GM19239 (cell line): ENCODE results near the gene FECH.
"Not testable (repeated sequence)": the region's sequence is repeated elsewhere in the genome, so short reads cannot be mapped to it uniquely, and the experiment has no call there.

Experiments used
- DNase-seq: peaks from one replicate; pipeline ENCODE4 v3.0.0; 2011; ENCODE audit warnings: low spot score; ENCODE audit not compliant: insufficient read length
- FAIRE-seq: peaks from 2 replicates; lab custom pipeline; 2011; peaks lifted over from hg19 to GRCh38; lab: Jason Lieb, UNC

Gene FECH

GRCh38 chr18:57586251-57587049 is at the start of gene FECH:
Gene FECH (minus strand): TSS chr18:57586702. CDS start chr18:57586620, 82 bp downstream.
- FAIRE-seq (no peak), DNase-seq (peak; percentile 67)

- FAIRE-seq: peak; percentile 37
- DNase-seq: no peak
Observed at GRCh38 chr18:57635003-57635822, 48.7 kb upstream of the FECH start.

GRCh38 chr18:57631697-57632096 is 45.2 kb upstream of the FECH start:
- DNase-seq (no peak), FAIRE-seq (no peak)

GRCh38 chr18:57630754-57631595 is 44.5 kb upstream of the FECH start:
- DNase-seq (no peak), FAIRE-seq (peak; percentile 93)

- DNase-seq (peak; percentile 80), FAIRE-seq (peak; percentile 99)
Observed at GRCh38 chr18:57630002-57630753, 43.7 kb upstream of the FECH start.

- DNase-seq (no peak), FAIRE-seq (peak; percentile 33)
Observed at GRCh38 chr18:57629422-57629821, 42.9 kb upstream of the FECH start.

GRCh38 chr18:57627488-57627887 is 41.0 kb upstream of the FECH start:
- DNase-seq: no peak

GRCh38 chr18:57624988-57625387 is 38.5 kb upstream of the FECH start:
- FAIRE-seq (no peak), DNase-seq (no peak)

More at GRCh38 chr18:57627488-57627887, 41.0 kb upstream of the FECH start:
- FAIRE-seq: no peak

- DNase-seq (no peak), FAIRE-seq (no peak)
Observed at GRCh38 chr18:57621246-57621604, 34.7 kb upstream of the FECH start.

- DNase-seq: no peak
- FAIRE-seq: no peak
Observed at GRCh38 chr18:57619876-57620275, 33.4 kb upstream of the FECH start.

GRCh38 chr18:57618910-57619309 is 32.4 kb upstream of the FECH start:
- no peak for DNase-seq
- no peak for FAIRE-seq

GRCh38 chr18:57603871-57604270 is 17.4 kb upstream of the FECH start:
- FAIRE-seq (no peak), DNase-seq (no peak)

- no peak for DNase-seq
- peak; percentile 23 for FAIRE-seq
Observed at GRCh38 chr18:57595347-57595746, 8.8 kb upstream of the FECH start.

GRCh38 chr18:57592716-57593115 is 6.2 kb upstream of the FECH start:
- not testable (repeated sequence) for DNase-seq, FAIRE-seq

- DNase-seq: no peak
- FAIRE-seq: no peak
Observed at GRCh38 chr18:57589161-57589560, 2.7 kb upstream of the FECH start.

- FAIRE-seq (no peak), DNase-seq (no peak)
Observed at GRCh38 chr18:57587098-57587661, 678 bp upstream of the FECH start.

- DNase-seq (no peak), FAIRE-seq (no peak)
Observed at GRCh38 chr18:57585855-57586250, 649 bp downstream of the FECH start.

GRCh38 chr18:57585421-57585820 is 1.1 kb downstream of the FECH start:
- no peak for DNase-seq
- no peak for FAIRE-seq

GRCh38 chr18:57584444-57584843 is 2.1 kb downstream of the FECH start:
- no peak for FAIRE-seq

More at GRCh38 chr18:57584444-57584843, 2.1 kb downstream of the FECH start:
- DNase-seq: no peak
